AG10803 (cell line): ENCODE measurements around the gene ASMTL.

Source experiments
- DNase-seq: peaks from one replicate; pipeline ENCODE4 v3.0.0; 2010; ENCODE audit warnings: low read depth
- H3K4me3 ChIP-seq: 2 replicates; pipeline ENCODE4 v1.5.1; 2011; ENCODE audit warnings: mild to moderate bottlenecking, low read length, control low read depth
- TF ChIP-seq, protein P1 (sequence below): conservative IDR thresholded peaks from 2 replicates; pipeline ENCODE4 v1.5.1; 2011; ENCODE audit warnings: mild to moderate bottlenecking, low read length, control low read depth, inconsistent platforms

The ASMTL gene

DNA sequence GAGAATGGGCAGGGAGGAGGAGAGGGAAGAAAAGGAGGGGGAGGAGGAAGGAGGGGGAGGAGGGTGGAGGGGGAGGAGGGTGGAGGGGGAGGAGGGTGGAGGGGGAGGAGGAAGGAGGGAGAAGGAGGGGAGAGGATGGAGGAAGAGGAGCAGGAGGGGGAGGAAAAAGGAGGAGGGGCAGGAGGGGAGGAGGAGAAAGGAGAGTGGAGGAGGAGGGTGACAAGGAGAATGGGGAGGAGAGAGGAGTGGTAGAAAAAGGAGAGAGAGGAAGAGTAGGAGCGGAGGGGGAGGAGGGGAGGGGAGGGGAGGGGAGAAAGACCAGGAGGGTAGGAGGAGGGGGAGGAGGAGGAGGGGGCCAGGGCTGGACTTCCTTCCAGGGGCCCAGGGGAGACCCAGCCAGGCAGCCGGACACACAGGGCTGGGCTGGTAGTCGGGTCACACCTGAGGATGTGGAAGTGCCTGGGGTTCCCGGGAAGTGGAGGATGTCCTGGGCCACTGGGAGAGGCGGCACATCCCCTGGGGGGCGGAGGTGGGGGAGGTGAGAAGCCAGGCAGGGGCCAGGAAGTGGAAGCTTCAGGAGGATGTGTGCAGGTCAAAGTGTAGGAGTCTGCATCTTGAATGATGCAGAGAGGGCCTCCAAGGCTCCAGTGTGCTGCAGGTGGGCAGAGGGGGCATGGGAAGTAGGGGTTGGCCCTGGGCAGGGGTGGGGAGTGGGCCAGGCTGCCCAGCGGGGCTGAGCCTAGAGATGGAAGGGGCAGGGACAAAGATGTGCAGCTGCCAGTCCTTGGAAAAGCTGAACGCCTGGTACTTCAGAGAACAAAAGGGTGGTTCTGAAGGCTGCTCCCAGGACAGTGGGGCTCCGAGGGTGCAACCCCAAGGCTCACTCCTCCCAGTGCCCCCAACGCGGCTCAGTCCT, 97.3 kb downstream of the ASMTL start:
- no peak for DNase-seq
- TF ChIP-seq, protein P1, sequence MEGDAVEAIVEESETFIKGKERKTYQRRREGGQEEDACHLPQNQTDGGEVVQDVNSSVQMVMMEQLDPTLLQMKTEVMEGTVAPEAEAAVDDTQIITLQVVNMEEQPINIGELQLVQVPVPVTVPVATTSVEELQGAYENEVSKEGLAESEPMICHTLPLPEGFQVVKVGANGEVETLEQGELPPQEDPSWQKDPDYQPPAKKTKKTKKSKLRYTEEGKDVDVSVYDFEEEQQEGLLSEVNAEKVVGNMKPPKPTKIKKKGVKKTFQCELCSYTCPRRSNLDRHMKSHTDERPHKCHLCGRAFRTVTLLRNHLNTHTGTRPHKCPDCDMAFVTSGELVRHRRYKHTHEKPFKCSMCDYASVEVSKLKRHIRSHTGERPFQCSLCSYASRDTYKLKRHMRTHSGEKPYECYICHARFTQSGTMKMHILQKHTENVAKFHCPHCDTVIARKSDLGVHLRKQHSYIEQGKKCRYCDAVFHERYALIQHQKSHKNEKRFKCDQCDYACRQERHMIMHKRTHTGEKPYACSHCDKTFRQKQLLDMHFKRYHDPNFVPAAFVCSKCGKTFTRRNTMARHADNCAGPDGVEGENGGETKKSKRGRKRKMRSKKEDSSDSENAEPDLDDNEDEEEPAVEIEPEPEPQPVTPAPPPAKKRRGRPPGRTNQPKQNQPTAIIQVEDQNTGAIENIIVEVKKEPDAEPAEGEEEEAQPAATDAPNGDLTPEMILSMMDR: no peak
- H3K4me3 ChIP-seq: no peak overlapping the region

DNA sequence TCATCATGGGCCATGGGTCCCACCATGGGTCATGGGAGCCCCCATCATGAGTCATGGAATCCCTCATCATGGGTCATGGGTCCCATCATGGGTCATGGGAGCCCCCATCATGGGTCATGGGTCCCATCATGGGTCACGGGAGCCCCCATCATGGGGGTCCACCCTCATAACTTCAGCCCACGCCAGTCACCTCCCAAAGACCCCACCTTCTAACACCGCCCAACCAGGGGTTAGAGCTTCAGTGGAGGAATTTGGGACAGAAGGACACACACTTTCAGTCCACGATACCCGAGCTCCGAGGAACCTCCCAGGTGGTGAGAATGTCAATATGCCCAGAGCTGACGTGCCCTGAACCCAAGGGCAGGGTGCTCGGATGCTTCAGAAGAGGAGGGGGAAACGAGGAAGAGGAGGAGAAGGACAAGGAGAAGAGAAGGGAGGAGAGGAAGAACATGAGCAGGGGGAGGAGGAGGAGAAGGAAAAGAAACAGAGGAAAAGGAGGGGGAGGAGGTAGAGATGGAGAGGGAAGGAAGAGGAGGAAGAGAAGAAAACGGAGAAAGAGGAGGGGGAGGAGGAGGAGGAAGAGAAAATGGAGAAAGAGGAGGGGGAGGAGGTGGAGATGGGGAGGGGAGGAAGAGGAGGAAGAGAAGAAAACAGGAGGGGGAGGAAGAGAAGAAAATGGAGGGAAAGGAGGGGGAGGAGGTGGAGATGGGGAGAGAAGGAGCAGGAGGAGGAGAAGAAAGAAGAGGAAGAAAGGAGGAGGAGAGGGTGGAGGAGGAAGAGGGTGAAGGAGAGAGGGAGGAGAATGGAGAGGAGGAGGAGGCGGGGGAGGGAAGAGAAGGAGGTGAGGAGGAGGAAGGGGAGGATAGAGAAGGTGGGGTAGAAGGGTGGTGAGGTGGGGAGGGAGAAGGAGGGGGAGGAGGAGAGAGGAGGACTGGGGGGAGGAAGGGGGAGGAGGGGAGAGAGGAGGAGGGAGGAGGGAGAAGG, 98.4 kb downstream of the ASMTL start:
- no peak overlapping the region for H3K4me3 ChIP-seq
- TF ChIP-seq, protein P1: no peak
- DNase-seq: no peak
